SK-N-SH treated with all-trans-retinoic acid at 6 μM for 48 hours (cell line): ENCODE results near the gene EPB41L2.

ENCODE experiments used
- ATAC-seq: fragments of 200-7000 bp; cut with Tn5 transposase; 3 replicates; pipeline ENCODE4 v1.9.1; 2020; ENCODE audit warnings: mild to moderate bottlenecking, moderate library complexity
- ARNTL ChIP-seq: fragments of 450-650 bp; formaldehyde crosslinking; IDR thresholded peaks from 2 replicates; pipeline ENCODE4 v1.5.0; 2020; ENCODE audit warnings: low read depth, mild to moderate bottlenecking, moderate library complexity, borderline replicate concordance
- CSDC2 ChIP-seq: fragments of 250-450 bp; sonication (Bioruptor Pico); IDR thresholded peaks from 2 replicates; pipeline ENCODE4 v1.5.0; 2020; ENCODE audit warnings: mild to moderate bottlenecking, moderate library complexity
- CSRNP3 ChIP-seq: fragments of 250-450 bp; sonication (Bioruptor Pico); IDR thresholded peaks from 2 replicates; pipeline ENCODE4 v1.5.1; 2021; ENCODE audit warnings: mild to moderate bottlenecking, moderate library complexity
- ESRRG ChIP-seq: fragments of 250-450 bp; sonication (Bioruptor Pico); IDR thresholded peaks from 2 replicates; pipeline ENCODE4 v1.6.1; 2021; ENCODE audit warnings: mild to moderate bottlenecking
- GLIS3 ChIP-seq: fragments of 250-450 bp; sonication (Bioruptor Pico); IDR thresholded peaks from 2 replicates; pipeline ENCODE4 v1.5.0; 2020; ENCODE audit warnings: mild to moderate bottlenecking, moderate library complexity
- ISL1 ChIP-seq: fragments of 250-450 bp; sonication (Bioruptor Pico); IDR thresholded peaks from 2 replicates; pipeline ENCODE4 v2.1.2; 2022; ENCODE audit warnings: mild to moderate bottlenecking, moderate library complexity
- OSR1 ChIP-seq: fragments of 250-450 bp; sonication (Bioruptor Pico); IDR thresholded peaks from 2 replicates; pipeline ENCODE4 v1.8.0; 2022; ENCODE audit warnings: moderate library complexity, mild to moderate bottlenecking, inconsistent platforms
- PATZ1 ChIP-seq: fragments of 250-450 bp; sonication (Bioruptor Pico); IDR thresholded peaks from 2 replicates; pipeline ENCODE4 v1.8.0; 2020; ENCODE audit warnings: mild to moderate bottlenecking, moderate library complexity, borderline replicate concordance
- POU6F1 ChIP-seq: fragments of 250-450 bp; sonication (Bioruptor Pico); IDR thresholded peaks from 2 replicates; pipeline ENCODE4 v1.8.0; 2021; ENCODE audit warnings: low read depth, mild to moderate bottlenecking, moderate library complexity, borderline replicate concordance
- PPARA ChIP-seq: fragments of 250-450 bp; sonication (Bioruptor Pico); IDR thresholded peaks from 2 replicates; pipeline ENCODE4 v1.5.0; 2020; ENCODE audit warnings: mild to moderate bottlenecking, borderline replicate concordance
- RARB ChIP-seq: fragments of 250-450 bp; sonication (Bioruptor Pico); IDR thresholded peaks from 2 replicates; pipeline ENCODE4 v1.8.0; 2021; ENCODE audit warnings: mild to moderate bottlenecking, moderate library complexity
- SNAI2 ChIP-seq: fragments of 250-450 bp; sonication (Bioruptor Pico); IDR thresholded peaks from 2 replicates; pipeline ENCODE4 v1.5.0; 2020; ENCODE audit warnings: mild to moderate bottlenecking, moderate library complexity
- TCF4 ChIP-seq: fragments of 250-450 bp; sonication (Bioruptor Pico); IDR thresholded peaks from 2 replicates; pipeline ENCODE4 v1.8.0; 2021; ENCODE audit warnings: mild to moderate bottlenecking, moderate library complexity, borderline replicate concordance
- TOX ChIP-seq: fragments of 250-450 bp; sonication (Bioruptor Pico); IDR thresholded peaks from 2 replicates; pipeline ENCODE4 v1.8.0; 2021; ENCODE audit warnings: mild to moderate bottlenecking, moderate library complexity, borderline replicate concordance
- TSHZ2 ChIP-seq: fragments of 250-450 bp; sonication (Bioruptor Pico); IDR thresholded peaks from 2 replicates; pipeline ENCODE4 v1.5.0; 2020; ENCODE audit warnings: mild to moderate bottlenecking, moderate library complexity
- ZC3H10 ChIP-seq: fragments of 250-450 bp; sonication (Bioruptor Pico); IDR thresholded peaks from 2 replicates; pipeline ENCODE4 v1.5.1; 2021; ENCODE audit warnings: mild to moderate bottlenecking, moderate library complexity
- ZFP3 ChIP-seq: fragments of 250-450 bp; sonication (Bioruptor Pico); IDR thresholded peaks from 2 replicates; pipeline ENCODE4 v1.5.0; 2020; ENCODE audit warnings: mild to moderate bottlenecking, moderate library complexity
- ZFP30 ChIP-seq: fragments of 450-650 bp; formaldehyde crosslinking; IDR thresholded peaks from 2 replicates; pipeline ENCODE4 v1.5.0; 2022; ENCODE audit warnings: mild to moderate bottlenecking, moderate library complexity
- ZNF565 ChIP-seq: fragments of 450-650 bp; formaldehyde crosslinking; conservative IDR thresholded peaks from 2 replicates; pipeline ENCODE4 v1.5.0; 2020; ENCODE audit warnings: low read depth, mild to moderate bottlenecking, moderate library complexity
- ZNF70 ChIP-seq: fragments of 450-650 bp; formaldehyde crosslinking; IDR thresholded peaks from 2 replicates; pipeline ENCODE4 v1.5.0; 2020; ENCODE audit warnings: mild to moderate bottlenecking, moderate library complexity
- ZNF8 ChIP-seq: fragments of 450-650 bp; formaldehyde crosslinking; IDR thresholded peaks from 2 replicates; pipeline ENCODE4 v1.5.0; 2020; ENCODE audit warnings: mild to moderate bottlenecking, moderate library complexity

Gene EPB41L2

GRCh38 chr6:130937942-130938604 lies 125.0 kb downstream of the EPB41L2 start:
- ATAC-seq = no peak
- TF ChIP-seq RARB (CRISPR knock-in tag) (no peak), TOX (CRISPR knock-in tag) (no peak), ZNF565 (CRISPR knock-in tag) (no peak), OSR1 (CRISPR knock-in tag) (no peak), PPARA (CRISPR knock-in tag) (no peak), ZFP3 (CRISPR knock-in tag) (no peak), SNAI2 (CRISPR knock-in tag) (no peak), ZFP30 (no peak), ARNTL (CRISPR knock-in tag) (no peak)
- TF ChIP-seq, all 23 proteins: peak for 0

GRCh38 chr6:130936933-130937332 lies 126.1 kb downstream of the EPB41L2 start:
- TF ChIP-seq RARB (CRISPR knock-in tag) (no peak), GLIS3 (no peak), PPARA (CRISPR knock-in tag) (no peak), ZNF565 (CRISPR knock-in tag) (no peak), SNAI2 (CRISPR knock-in tag) (no peak), ZNF8 (CRISPR knock-in tag) (no peak), ESRRG (no peak), PATZ1 (CRISPR knock-in tag) (no peak), ZNF70 (CRISPR knock-in tag) (no peak), TSHZ2 (CRISPR knock-in tag) (no peak), ZC3H10 (no peak), CSRNP3 (no peak), POU6F1 (CRISPR knock-in tag) (no peak), ZFP30 (no peak), CSDC2 (CRISPR knock-in tag) (no peak), TCF4 (no peak), ZFP3 (CRISPR knock-in tag) (no peak), ISL1 (CRISPR knock-in tag) (no peak)
- no peak for ATAC-seq

- TF ChIP-seq RARB (CRISPR knock-in tag) = no peak
Measured at GRCh38 chr6:130935978-130936377, 127.1 kb downstream of the EPB41L2 start.

More at GRCh38 chr6:130935978-130936377, 127.1 kb downstream of the EPB41L2 start:
- ATAC-seq = no peak
